ENCODE data around the gene AWAT2.

Gene AWAT2

DNA sequence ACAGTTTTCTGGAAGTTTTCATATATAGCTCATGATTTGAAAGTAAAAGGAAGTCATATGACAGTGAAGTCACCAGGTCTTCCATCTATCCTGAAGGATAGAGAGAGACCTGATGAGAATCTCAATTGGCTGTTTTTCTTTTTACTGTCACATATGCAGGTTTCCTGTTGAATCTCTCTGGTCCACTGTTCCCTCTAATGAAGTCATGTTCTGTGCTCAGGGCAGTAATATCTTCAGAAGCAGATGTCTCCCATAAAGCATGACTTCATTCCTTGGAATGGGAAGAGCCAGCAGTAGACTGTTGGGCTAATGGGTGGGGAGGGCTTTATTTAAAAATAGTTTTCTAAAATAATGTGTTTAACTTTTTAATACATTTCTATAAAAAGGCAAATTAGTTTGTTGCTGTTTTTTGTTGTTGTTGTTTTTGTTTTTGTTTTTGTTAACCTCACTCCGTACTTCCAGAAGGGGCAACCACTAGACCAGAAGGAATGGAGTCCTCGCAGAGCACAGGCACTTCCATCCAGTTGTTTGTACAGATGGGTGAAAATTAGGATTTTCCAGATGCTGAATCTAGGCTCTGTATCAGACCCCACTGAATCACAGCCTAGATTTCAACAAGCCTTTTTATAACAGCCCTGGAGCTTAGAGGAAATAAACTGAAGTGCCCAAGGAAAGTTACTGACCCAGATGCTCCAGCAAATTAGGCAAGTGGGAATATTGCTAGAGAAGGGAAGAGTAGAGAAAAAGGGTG, 54.2 kb downstream of the AWAT2 start:
- DNase-seq = no peak

GRCh38 chrX:69993494-69993893, 56.2 kb downstream of the AWAT2 start:
- DNase-seq = no peak

- DNase-seq = no peak
These were observed 58.1 kb downstream of the AWAT2 start for GRCh38 chrX:69991685-69992084.
